HT-29 (cell line): ENCODE data around the gene DDB1. TPM values are rescaled to one million over a fixed set of nuclear protein-coding genes. Genes with fewer than 3 reads are reported as not detected.
"Not testable (repeated sequence)": the region's sequence is repeated elsewhere in the genome, so short reads cannot be mapped to it uniquely, and the experiment has no call there.

Source experiments
- DNase-seq: peaks from one replicate; pipeline ENCODE4 v3.0.0-alpha.2; 2015; ENCODE audit warnings: low spot score
- total RNA-seq: library from RNA; depleted of rRNA; stranded (reverse); fragments of >200 nt; shearing (Covaris generic); gene quantifications from 2 replicates; pipeline ENCODE4 v1.2.3, GENCODE V29; 2014; rRNA removed

Gene DDB1
- total RNA-seq, 1 experiment from 2014 or later, result 321 TPM

DNA sequence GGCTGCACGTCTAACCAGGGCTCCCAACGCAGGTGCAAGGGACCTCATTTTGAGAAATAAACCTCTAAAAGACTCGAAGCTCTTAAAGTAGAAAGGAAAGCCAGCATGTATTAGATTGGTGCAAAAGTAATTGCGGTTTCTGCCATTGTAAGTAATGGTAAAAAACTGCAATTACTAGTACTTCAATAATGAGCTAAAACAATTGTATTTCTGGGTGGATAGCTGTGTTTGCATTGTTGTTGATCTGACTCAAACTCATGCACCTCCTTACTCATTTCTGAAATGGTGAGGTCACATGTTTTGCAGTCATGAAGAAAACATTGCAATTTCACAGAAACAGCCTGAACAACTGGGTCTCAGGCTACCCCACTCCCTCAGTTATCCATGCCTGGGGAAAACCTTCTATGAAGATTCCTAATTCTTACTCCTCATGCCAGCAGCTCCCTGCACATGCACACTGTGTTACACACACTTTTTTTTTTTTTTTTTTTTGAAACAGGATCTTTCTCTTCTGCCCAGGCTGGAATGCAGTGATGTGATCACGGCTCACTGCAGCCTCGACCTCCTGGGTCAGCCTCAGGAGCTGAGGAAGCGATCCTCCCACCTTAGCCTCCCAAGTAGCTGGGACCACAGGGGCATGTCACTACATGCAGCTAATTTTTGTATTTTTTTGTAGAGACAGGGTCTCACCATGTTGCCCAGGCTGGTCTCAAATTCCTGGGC, 62.4 kb downstream of the DDB1 start:
- no peak for DNase-seq

DNA sequence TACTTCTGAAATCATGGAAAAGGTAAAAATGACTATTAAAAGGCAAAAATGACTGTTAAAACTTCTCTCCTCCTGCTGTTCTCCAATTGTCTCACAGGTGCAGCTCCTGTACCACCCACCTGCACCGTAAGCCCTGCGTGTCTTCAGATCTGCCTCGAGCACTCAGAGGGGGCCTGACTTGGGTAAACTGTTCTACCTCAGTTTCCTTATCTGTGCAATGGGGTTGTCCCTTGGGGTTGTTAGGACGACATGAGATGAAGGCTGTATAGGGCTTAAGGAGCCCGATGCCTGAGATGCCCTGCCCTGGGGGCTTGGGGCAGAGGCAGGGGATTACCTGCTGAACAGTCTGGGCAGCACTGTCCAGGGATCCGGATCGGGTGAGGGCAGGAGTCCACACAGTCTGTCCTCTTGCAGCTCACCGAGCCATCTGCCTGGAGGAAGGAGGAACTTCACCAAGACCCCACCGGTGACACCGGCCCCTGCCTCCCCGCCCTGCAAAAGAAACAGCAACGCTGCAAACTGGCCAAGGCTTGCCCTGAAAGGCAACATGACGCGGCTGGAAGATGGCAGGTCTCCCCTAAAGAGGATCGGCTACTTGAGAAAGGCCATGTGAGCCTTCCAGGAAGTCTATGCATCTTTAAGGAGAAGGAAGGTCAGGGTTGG, 64.2 kb downstream of the DDB1 start:
- no peak for DNase-seq

DNA sequence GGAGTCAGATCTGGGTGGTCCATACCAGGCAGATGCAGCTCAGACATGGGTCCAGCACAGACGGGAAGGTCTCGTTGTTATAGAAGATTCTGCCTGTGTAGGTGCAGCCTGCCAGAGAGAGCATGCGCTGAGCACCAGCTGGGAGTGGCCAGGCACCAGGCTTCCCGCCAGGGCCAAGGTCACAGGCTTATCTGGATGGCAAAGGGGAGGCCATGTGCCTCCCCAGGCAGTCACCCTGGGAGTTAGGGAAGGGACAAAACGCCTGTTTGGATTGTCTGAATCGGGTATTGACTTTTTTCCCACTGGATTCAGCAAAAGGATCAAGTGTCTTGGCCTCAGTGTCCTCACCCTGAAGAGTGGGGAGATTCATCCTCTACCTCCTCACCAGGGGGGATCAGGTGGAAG, 65.5 kb downstream of the DDB1 start:
- no peak for DNase-seq

DNA sequence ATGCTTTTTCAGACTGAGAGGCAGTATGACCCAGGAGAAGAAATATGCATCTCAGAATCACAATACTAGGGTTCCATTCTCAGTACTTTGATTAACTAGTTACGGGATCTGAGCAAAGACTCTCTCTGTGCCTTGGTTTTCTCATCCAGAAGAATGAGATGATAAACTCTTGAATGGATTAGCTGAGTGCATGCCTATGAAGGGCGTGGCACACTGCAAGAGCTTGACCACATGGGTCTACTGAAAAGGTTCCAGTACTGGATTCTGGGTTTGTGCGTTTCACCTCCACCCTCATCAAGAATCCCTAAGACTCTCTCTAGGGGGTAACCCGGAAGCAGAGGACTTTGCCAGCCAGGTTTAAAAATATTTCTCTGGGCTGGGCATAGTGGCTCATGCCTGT, 66.3 kb downstream of the DDB1 start:
- no peak for DNase-seq

DNA sequence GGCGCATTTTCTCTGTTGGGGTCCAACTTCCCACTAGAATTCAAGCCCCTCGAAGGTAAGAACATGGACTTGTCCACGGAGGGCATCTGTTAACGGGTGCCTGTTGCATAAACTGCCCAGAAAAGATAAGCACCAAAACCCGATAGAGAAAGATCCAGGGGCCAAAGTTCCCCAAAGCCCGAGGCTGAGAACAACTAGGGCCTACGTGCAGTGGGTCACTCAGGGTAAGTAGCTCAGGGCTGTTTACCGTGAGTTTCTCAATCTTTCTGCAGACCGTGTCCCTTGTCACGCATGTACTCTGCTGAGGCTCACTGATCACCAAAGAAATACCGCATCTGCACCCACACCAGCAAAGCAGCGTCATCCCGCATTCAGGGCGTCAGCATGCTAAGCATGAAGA, 67.5 kb downstream of the DDB1 start:
- DNase-seq, result no peak

DNA sequence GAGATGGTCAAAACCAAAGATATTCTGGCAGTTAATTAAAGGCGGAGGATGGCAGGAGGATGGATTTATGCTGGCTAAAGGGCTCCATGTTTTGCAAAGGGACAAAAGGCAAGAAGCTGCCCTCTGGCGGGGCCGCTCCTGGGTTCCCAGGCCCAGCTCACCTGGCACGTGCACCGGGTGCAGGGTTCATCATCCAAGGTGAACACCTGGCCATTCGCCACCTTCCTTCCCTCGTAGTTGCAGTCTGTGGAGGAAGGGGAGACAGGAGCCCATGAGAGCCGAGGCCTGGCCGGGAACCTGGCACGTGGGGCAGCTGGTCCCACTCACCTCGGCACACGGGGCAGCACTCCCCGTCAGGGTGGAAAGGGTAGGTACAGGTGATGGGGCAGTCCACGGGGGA, 68.1 kb downstream of the DDB1 start:
- no peak for DNase-seq

DNA sequence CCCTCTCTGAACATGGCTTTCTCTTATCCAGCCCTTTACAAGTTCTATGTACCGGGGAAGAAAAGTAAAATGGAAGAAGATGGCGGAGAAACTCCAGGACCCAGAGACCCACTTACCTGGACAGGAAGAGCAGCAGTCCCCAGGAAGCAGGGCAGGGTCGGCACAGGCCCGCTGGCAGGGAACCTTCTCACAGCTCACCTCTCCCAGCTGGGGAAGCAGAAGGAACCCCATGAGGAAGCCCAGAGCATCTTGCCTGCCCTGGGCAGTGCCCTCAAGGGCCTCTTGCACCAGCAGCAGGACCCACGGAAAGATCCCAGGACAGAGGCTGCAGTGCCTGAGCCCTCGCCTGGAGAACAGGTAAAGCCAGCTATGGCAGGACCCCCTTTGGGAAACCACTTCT, 68.5 kb downstream of the DDB1 start:
- no peak for DNase-seq

DNA sequence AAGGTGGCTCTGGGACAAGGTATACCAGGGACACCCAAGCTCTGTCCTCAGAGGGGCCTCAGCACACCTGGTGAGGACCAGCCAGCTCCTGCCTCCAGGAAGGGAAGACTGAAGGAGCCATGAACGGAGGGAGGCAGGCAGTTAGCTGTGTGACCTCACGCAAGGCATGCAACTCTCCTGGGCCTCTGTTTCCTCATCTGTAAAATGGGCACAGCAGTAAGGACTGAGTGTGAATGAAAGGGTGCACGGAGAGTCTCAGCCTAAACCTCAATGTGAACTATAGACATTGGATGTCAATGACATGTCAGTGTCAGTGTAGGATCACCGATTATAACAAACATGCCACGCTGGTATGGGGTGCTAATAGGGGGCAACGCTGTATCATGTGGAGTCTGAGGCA, 73.5 kb downstream of the DDB1 start:
- no peak for DNase-seq

DNA sequence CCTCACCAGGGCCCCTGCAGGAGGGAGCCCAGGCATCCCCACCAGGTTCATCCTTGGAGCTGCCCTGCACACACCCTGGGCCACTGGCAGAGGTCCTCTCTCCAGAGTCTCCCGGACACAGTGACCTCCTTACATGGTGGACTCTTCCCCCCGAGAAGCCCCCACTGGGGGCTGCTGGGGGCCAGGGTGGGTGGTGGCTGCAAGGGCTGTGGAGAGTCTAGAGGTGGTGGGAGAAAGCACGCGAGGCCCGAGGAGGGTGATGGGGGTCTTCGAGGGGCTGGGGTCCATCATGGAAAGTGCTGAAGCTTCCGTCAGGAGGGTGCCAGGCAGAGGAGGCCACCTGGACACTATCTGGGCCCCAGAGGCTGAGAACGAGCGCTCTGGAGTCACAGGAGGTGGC, 74.4 kb downstream of the DDB1 start:
- DNase-seq, result no peak

DNA sequence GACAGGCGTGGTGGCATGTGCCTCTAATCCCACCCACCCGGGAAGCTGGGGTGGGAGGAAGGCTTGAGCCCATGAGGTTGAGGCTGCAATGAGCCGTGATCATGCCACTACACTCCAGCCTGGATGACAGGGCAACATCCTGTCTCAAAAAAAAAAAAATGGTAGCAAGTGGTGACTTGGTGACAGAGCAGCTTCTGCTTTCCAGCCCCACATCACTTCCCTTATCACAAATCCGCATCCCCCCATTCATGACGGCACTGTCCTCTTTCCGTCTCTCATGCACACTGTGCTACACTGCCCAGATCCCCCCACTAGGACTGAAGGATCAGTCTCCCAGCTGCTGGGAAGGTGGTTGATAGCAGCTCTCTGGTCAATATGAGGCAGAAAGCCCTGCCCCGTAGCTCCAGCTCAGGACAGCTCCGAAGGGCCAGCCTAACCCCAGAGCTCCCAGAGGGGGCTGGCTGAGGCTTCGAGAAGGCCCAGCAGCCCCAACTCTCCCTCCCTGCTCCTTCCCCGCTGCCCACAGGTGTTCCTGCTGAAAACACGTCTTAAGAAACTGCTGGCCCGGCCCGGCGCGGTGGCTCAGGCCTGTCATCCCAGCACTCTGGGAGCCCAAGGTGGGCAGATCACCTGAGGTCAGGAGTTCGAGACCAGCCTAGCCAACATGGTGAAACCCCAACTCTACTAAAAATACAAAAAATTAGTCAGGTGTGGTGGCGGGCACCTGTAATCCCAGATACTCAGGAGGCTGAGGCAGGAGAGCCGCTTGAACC, 76.0 kb downstream of the DDB1 start:
- DNase-seq, result no peak

DNA sequence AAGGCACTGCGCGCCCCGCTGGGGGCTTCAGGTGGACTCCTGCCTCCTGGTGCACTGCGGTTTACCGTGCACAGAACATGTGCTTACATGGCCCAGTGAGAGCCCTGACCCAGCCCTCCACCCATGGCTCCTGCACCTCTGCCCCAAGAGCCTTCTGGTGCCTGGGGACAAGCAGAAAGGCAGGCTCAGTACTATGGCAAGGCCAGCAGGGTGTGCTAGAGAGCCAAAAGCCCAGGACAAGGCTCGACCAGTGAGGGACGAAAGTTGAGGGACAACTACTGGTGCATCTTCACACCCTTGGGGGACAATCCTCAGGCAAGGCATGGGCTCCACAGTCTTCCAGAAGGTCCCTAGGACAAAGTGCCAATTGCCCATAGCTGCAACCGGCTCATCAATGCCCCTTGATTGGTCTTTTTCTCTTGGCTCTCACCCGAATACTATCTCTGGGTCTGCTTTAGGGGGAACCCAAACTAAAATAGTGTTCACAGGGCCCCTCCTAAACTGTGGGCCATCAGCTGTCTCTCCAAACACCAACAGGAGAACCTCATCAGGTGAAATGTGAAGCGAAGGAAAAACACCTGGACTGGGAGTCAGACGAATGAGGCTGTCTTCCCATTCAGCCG, 78.4 kb downstream of the DDB1 start:
- peak; percentile 78 for DNase-seq

DNA sequence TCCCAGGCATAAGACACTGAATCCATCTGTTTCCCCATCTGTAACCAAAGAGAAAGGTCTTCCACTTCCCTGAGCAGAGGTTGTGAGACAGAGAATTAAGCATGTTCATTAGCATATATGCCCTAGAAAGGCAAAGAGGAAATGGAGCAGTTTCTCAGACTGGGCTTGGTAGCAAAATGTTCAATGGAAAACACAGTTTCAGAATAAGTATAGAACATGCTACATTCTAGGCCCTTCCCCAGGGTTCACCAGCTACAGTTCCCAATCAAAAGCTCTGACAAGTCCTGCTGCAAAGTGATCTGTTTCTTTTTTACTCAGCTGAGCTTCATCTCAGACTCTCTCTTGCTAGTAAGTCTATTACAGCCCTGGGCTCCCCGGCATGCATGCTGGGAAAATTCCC, 80.6 kb downstream of the DDB1 start:
- not testable (repeated sequence) for DNase-seq

DNA sequence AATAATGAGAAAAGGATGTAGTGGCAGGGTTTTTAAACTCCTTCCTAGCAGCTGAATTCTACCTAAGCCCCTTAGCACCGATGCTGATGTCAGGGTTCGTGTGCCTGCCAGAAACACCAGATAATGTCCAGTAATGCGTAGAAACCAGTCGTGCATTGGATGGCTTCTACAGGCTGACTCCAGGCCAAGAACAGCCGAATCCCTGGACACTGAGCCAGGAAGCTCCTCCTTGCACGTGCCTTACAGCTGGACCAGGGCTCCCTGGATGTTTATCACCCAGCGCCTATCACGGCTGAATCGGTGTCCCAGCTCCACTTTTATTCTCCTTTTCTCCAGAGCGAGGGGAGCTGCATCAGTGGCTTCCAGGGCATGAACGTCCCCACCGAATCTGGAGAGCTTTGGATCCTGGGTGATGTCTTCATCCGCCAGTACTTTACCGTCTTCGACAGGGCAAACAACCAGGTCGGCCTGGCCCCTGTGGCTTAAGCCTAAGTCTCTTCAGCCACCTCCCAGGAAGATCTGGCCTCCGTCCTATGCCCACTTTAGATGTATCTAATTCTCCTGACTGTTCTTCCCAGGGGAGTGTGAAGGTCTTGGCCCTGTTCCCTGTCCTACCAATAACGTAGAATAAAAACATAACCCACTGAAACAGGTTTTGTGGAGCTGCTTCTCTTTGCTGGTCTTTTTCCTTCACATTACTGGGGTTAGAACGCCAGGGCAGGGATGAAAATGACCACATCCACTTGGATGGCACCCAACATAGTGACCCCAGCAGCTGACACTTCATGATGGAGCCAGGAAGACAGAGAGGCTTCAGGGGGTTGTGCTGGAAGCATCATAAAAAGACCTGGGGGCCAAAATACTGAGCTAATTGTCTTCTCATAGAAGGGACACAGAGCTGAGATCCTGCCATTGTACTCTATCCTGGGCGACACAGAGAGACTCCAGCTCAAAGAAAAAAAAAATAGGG, 81.8 kb downstream of the DDB1 start:
- not testable (repeated sequence) for DNase-seq

Other genes starting within 250 kb of the DDB1 start
- gene CD5, start 230.6 kb downstream of the DDB1 start, total RNA-seq, result not detected in 2 replicates
- 37.3 and 44.2 TPM in 2 replicates for gene VPS37C, start 171.7 kb downstream of the DDB1 start, total RNA-seq
- gene PGA3, start 129.6 kb downstream of the DDB1 start, total RNA-seq, result 0.34 TPM in 1 of 2 replicates, not detected in the other
- 1.0 TPM in 1 of 2 replicates, not detected in the other for gene PGA4, start 110.8 kb downstream of the DDB1 start, total RNA-seq
- gene PGA5, start 91.9 kb downstream of the DDB1 start, total RNA-seq, result not detected in 2 replicates
- not detected in 2 replicates for gene VWCE, start 37.8 kb downstream of the DDB1 start, total RNA-seq
- gene TKFC, start 123 bp upstream of the DDB1 start, total RNA-seq, result 80.4 and 94.2 TPM in 2 replicates
- gene CYB561A3, start 28.8 kb upstream of the DDB1 start, total RNA-seq, result 70.5 and 80.2 TPM in 2 replicates
- 18.4 and 27.8 TPM in 2 replicates for gene TMEM138, start 29.3 kb upstream of the DDB1 start, total RNA-seq
- 15.1 and 23.4 TPM in 2 replicates for gene TMEM216, start 59.5 kb upstream of the DDB1 start, total RNA-seq
- 34.8 and 51.2 TPM in 2 replicates for gene CPSF7, start 96.9 kb upstream of the DDB1 start, total RNA-seq
- gene SDHAF2, start 97.0 kb upstream of the DDB1 start, total RNA-seq, result 58.3 and 64.9 TPM in 2 replicates
- 6.3 and 7.7 TPM in 2 replicates for gene LRRC10B, start 175.6 kb upstream of the DDB1 start, total RNA-seq
- gene SYT7, start 248.0 kb upstream of the DDB1 start, total RNA-seq, result 13.2 and 14.8 TPM in 2 replicates